NCI-H146 treated with DMSO at 0.1 percent for 48 hours (cell line): ENCODE measurements around the gene RBMS1.

Experiments used
- DNase-seq: peaks from one replicate; lab custom pipeline; 2025; ENCODE audit not compliant: unreplicated experiment; lab: John Stamatoyannopoulos, UW

The RBMS1 gene

DNA sequence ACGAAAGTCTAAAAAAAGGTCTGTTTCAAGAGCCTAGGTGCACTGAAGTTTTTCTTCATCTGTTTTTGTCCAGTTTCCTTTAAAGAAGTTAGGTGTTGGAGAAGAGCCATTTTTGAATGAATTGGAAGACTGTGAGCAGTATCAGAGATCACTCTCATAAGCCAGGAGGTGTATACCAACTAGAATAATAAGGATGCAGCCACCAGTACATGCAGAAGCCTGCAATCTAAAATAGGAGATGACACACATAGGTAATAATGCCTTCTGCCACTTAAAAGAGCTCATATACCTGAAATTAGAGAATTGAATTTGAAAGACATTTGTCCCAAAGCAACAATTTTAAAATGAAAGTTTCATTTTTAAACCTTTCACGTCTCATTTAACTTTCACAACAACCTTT is 81.7 kb downstream of the RBMS1 start:
- no peak for DNase-seq

DNA sequence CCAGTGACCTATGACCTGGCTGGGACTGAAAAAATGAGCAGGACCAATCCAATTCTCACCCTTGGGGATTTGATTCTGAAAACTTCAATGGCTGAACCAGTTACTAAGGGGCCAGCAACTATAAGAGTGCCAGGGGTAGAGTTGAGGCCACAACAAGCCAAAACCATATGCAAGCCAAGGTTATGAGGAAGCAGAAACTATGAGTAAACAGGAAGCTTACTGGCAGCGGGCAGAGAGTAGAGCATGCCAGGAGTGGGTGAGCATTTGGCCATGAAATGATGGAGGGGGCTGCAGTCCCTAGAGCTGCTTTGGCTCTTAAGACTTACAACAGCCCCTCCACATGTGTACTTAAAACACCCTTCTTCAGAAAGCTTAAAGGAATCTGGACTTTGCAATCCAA is 82.4 kb downstream of the RBMS1 start:
- DNase-seq = no peak

DNA sequence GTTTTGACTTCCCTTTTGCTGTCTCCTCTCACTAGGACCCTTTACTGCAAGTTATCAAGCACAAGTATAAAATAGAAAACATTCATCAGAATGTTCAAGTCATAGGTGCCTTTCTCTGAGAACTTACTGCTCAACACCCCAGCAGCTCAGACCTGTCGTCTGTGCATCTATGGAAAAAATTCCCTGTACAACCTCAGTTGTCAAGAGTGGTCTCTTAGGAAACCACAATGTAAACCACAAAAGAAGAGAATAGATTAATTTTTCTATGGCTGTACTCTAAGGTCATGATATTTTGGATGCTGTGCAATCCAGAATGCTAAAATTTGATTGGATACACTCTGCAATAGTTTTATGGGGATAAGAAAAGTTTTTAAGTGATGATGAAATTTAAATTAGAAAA is 84.1 kb downstream of the RBMS1 start:
- no peak for DNase-seq

GRCh38 chr2:160408959-160409291 is 84.7 kb downstream of the RBMS1 start:
- no peak for DNase-seq

GRCh38 chr2:160408173-160408958 is 85.2 kb downstream of the RBMS1 start:
- DNase-seq = no peak

DNA sequence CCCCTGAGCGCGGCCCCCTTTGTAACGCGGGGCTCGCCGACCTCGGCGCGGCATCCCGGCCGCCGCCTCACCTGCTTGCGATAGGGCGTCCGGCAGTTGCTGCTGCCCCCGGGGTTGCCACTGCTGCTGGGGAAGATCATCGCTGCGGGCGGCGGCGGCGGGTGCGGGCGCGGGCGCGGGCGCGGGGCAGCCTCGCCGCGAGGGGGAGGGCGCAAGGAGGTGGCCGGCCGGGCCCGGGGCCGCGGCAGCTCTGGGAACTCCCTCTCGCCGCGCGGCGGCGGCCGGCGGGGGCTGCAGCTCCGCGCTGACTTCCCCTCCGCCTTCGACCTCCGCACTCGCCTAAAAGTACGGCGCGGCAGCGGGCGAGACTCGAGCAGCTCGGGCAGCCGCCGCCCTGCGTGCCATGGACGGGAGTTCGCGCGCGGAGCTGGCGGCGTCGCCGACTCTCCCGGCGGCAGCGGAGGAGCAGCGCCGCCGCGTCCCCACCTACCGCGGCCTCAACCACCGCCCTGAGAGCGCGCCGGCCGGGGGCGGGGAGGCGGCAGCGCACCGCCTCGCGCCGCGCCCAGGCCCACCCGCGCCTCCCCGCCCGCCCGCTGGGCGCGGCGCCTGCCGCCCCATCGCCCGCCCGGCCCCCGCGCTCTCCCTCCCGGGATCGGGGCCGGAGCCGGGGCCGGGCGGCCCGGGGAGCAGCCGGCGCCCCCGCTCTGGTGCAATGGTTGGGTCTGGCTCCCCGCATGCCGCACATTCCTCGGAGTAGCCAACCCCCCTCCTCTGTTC is 86.0 kb downstream of the RBMS1 start:
- DNase-seq = no peak

DNA sequence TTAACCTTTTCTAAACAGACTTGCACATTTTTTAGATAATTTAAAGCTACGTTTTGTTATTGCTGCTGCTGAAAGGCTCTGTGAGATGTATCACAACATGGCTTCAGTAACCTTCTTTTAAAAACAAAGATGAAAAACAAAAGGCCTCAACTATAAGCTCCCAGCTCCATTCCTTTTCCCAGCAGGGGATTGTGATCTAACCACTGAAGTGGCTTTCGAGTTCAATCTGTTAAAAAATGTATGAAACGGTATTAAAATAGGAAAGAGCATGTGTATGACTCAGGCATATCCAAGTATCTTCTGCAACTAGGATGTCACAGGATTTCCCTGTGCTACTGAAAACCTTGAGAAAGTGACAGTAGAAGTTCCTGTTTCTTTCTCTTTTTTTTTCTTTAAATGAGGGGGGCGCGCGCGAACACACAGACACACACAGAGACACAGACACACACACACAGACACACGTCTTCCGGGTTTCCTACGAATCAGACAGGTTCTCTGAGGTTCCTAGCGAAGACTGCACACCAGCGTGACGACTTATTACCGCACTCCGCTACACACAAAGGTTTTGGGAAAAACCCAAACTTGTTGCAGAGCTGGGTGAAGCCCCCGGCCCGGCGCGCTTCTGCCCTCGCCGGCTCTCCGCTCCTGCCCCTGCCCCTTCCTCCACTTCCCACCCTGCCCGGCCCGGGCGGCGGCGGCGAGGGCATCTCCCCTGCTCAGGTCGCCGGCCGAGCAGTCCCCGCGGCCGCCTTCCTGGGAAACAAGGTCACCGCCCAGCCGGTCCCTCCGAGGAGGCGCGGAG is 86.8 kb downstream of the RBMS1 start:
- no peak for DNase-seq

GRCh38 chr2:160405077-160405867 is 88.3 kb downstream of the RBMS1 start:
- no peak for DNase-seq

GRCh38 chr2:160402997-160403979 is 90.3 kb downstream of the RBMS1 start:
- no peak for DNase-seq

GRCh38 chr2:160402501-160402900 is 91.1 kb downstream of the RBMS1 start:
- no peak for DNase-seq

GRCh38 chr2:160401895-160402294 is 91.7 kb downstream of the RBMS1 start:
- DNase-seq = no peak

GRCh38 chr2:160399880-160400279 is 93.7 kb downstream of the RBMS1 start:
- no peak for DNase-seq

DNA sequence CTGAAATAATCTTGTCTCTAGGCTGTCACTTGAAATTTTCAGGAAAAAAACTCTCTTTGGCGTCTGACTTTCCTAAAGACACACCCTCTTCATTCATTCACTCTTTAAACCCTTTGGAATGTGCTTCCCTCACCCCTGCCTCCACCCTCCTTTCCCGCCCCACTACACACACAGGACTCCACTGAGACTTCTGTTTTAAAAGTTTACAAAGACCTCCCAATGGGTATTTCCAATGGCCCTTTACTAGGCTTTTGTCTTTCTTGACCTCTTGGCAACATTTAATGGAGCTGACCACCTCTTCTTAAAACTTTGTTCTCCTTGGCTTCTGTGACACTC is 96.1 kb downstream of the RBMS1 start:
- no peak for DNase-seq

DNA sequence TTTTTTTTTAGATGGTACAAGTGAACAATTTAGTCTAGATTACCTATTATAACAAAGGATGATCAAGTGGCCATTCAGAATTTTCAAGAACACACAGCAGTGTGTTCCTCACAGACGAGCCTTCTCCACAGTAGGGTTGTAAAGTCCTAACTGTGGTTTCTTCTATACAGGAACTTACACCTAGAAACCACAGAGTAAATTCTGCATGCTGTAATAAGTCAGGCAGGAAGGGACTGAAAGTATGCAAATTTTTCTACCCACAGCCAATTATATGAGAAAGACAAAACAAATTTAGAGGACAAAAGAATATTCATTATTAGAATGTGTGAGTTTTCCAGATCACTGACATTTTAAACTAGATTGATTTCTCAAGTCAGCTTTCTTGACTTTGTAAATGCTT is 99.5 kb downstream of the RBMS1 start:
- no peak for DNase-seq

DNA sequence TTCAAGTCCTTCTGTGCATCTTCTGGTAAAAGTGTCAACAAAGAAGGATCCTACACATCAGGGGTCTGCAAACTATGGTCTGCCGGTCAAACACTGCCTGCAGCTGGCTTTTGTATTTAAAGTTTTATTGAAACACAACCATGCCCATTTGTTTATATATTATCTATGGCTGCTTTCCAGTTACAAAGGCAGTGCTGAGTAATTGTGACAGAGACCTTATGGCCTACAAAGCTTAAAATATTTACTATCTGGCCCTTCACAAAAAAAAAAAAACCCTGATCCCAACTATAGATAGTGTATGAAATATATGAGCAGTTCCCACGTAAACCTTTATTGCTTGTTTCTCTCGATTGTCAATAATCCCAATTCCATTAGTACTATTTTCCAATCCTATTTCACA is 101.4 kb downstream of the RBMS1 start:
- DNase-seq = no peak

- DNase-seq = no peak
These were observed 102.8 kb downstream of the RBMS1 start for GRCh38 chr2:160390544-160391455.

DNA sequence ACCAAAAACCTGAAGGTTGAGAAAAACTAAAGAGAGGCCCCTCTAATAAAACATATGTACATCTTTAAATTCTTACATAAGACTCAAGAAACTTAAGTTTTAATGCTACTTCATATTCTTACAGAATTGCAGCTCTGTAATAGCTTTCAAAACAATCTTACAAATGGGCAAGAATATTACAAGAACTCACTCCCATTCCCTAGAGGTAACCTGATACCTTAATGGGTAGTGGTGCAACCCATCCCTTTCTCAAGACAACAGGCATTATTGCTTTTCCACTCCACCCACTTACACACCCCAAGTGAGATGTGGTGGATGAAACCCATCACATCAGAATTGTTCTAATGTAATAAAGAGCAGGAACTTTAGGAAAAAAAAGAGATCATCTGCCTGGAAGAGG is 103.7 kb downstream of the RBMS1 start:
- no peak for DNase-seq

GRCh38 chr2:160388464-160389263 is 104.9 kb downstream of the RBMS1 start:
- no peak for DNase-seq
